Keratinocyte (primary cell): ENCODE results near the gene CMSS1. TPM values are rescaled to one million over a fixed set of nuclear protein-coding genes. Genes with fewer than 3 reads are reported as not detected.

ENCODE experiments used
- DNase-seq: peaks from one replicate; pipeline ENCODE4 v3.0.0-alpha.2; 2011; ENCODE audit warnings: low read depth, missing footprints, low spot score
- FAIRE-seq: peaks from 2 replicates; lab custom pipeline; 2011; peaks lifted over from hg19 to GRCh38; lab: Jason Lieb, UNC
- H2AFZ ChIP-seq: 2 replicates; pipeline ENCODE4 v1.6.0; 2012; ENCODE audit warnings: low read length, control low read depth, inconsistent platforms; ENCODE audit not compliant: control insufficient read depth
- H3K27ac ChIP-seq: 2 replicates; pipeline ENCODE4 v1.5.1; 2011; ENCODE audit warnings: low read length; ENCODE audit not compliant: control insufficient read depth, insufficient read depth
- H3K27me3 ChIP-seq: 3 replicates; pipeline ENCODE4 v1.6.0; 2011; ENCODE audit warnings: low read length; ENCODE audit not compliant: control insufficient read depth, insufficient read depth; ENCODE audit errors: extremely low read depth
- H3K36me3 ChIP-seq, 2 experiments: 2 replicates in 1 of 2; 3 replicates in 1 of 2; pipeline ENCODE4 v1.5.1; 2011; ENCODE audit warnings: low read length in 2 of 2, mild to moderate bottlenecking in 1 of 2; ENCODE audit not compliant: control insufficient read depth in 2 of 2, insufficient read depth in 2 of 2; ENCODE audit errors: extremely low read depth in 1 of 2
- H3K4me1 ChIP-seq: 3 replicates; pipeline ENCODE4 v1.5.1; 2011; ENCODE audit warnings: low read length; ENCODE audit not compliant: control insufficient read depth, insufficient read depth; ENCODE audit errors: extremely low read depth
- H3K4me2 ChIP-seq: 3 replicates; pipeline ENCODE4 v1.6.0; 2011; ENCODE audit warnings: low read depth, low read length; ENCODE audit not compliant: control insufficient read depth, insufficient read depth; ENCODE audit errors: extremely low read depth
- H3K4me3 ChIP-seq, 3 experiments: fragments of 200-600 bp in 1 of 3; sonication (generic) in 1 of 3; 2 replicates in 2 of 3; 3 replicates in 1 of 3; pipeline ENCODE4 v1.5.1; 2011 to 2016; ENCODE audit warnings: low read length in 3 of 3, mild to moderate bottlenecking in 3 of 3, control low read depth in 2 of 3, inconsistent platforms in 1 of 3, low read depth in 1 of 3, mixed read lengths in 1 of 3, mixed run types in 1 of 3, moderate library complexity in 1 of 3; ENCODE audit not compliant: control insufficient read depth in 2 of 3, insufficient read depth in 2 of 3; ENCODE audit errors: extremely low read depth in 1 of 3
- H3K79me2 ChIP-seq: 2 replicates; pipeline ENCODE4 v1.6.0; 2012; ENCODE audit warnings: low read length; ENCODE audit not compliant: control insufficient read depth, insufficient read depth
- H3K9ac ChIP-seq: 3 replicates; pipeline ENCODE4 v1.6.0; 2011; ENCODE audit warnings: low read length; ENCODE audit not compliant: control insufficient read depth, insufficient read depth; ENCODE audit errors: extremely low read depth
- H3K9me1 ChIP-seq: 3 replicates; pipeline ENCODE4 v1.6.0; 2011; ENCODE audit warnings: low read length; ENCODE audit not compliant: control insufficient read depth, insufficient read depth; ENCODE audit errors: extremely low read depth
- H3K9me3 ChIP-seq: 2 replicates; pipeline ENCODE4 v1.5.1; 2012; ENCODE audit warnings: low read depth, low read length; ENCODE audit not compliant: control insufficient read depth
- H4K20me1 ChIP-seq: 3 replicates; pipeline ENCODE4 v1.6.0; 2011; ENCODE audit warnings: low read length; ENCODE audit not compliant: control insufficient read depth, insufficient read depth; ENCODE audit errors: extremely low read depth
- EZH2 ChIP-seq: IDR thresholded peaks from one replicate; pipeline ENCODE4 v1.6.1; 2012; ENCODE audit warnings: inconsistent platforms, mild to moderate bottlenecking, low read length, moderate library complexity
- dilution Hi-C: fragments of 300-500 bp; cut with MboI; formaldehyde crosslinking; loops from one replicate; pipeline ENCODE4 v1.7.0; 2020; ENCODE audit warnings: low sequenced_read_pairs; ENCODE audit not compliant: extremely low pct_ligation_motif_present
- polyA plus RNA-seq, 5 experiments: library from polyadenylated mRNA; depleted of rRNA in 3 of 5; stranded (reverse) in 3 of 5; stranded (forward) in 1 of 5; unstranded in 1 of 5; fragments of >200 nt; gene quantifications; 1 replicate in 1 of 5; 2 replicates in 3 of 5; 3 replicates in 1 of 5; pipeline versions ENCODE4 v1.2.1 to v1.2.3, GENCODE V29; 2011 to 2012; ENCODE audit warnings: missing spikeins in 2 of 5, low read depth in 1 of 5, low replicate concordance in 1 of 5
- TF ChIP-seq, protein P1 (sequence below), 3 experiments: IDR thresholded peaks in 1 of 3; conservative IDR thresholded peaks in 1 of 3; optimal IDR thresholded peaks in 1 of 3; 2 replicates in 2 of 3; 3 replicates in 1 of 3; pipeline versions ENCODE3 to v1.5.1; 2011; ENCODE audit warnings: low read length in 3 of 3, mild to moderate bottlenecking in 3 of 3, moderate library complexity in 2 of 3, control low read depth in 1 of 3, inconsistent platforms in 1 of 3; ENCODE audit not compliant: insufficient read depth in 2 of 3; ENCODE audit errors: extremely low read depth in 1 of 3

The CMSS1 gene
- polyA plus RNA-seq, 1 donor (not counting 4 experiments of a cell fraction or from before 2014, with no cell fraction given), result 37.2 TPM

DNA sequence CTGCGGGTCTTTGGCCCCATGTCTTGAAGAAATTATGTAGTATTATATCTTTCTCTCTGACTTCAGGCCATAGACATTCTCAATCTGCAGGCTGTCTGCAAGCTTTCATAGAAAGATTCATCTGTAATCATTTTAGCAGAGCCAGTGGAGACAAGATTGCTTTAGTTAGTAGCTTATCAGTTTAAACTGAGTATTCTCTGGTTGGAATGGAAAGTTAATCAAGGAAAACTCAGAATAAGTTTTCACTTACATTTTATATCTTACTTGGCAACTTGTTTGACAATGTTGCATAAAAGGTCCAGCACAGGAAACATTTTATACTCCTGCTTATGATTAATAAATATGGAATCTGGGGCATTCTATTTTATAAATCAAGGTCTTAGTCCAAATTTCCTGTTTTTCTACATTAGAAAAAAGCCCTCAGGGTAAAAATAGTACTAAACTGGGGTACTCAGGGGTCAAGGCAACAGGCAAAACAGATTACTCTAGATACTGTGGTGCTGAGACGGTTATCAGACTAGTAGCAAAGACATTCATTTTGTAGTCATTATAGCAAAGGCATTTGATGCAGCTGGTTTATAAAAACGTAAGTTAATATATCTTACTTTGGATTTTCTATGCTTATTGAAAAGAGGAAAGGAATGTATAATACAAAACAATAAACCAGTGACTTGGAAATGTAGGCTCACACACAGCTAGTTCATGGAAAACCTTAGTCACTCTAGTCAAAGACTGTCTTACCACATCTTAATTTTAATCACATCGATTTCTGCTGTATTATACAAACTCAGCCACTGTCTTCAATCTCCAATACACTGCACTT, 341.9 kb downstream of the CMSS1 start:
- Histone ChIP-seq H3K9ac (no peak overlapping the region), H3K4me3 (no peak overlapping the region), H3K4me1 (peaks cover 15% of the 10 kb centered on the region), H3K9me3 (no peaks in the 10 kb centered on the region), H3K79me2 (no peaks in the 10 kb centered on the region), H3K9me1 (no peaks in the 10 kb centered on the region), H3K4me2 (peak overlapping the region; percentile 9), H4K20me1 (no peaks in the 10 kb centered on the region), H2AFZ (no peak overlapping the region), H3K27ac (no peak overlapping the region), H3K27me3 (no peaks in the 10 kb centered on the region), H3K36me3 (no peaks in the 10 kb centered on the region)
- dilution Hi-C loops, result no loop called here
- TF ChIP-seq, protein P1, sequence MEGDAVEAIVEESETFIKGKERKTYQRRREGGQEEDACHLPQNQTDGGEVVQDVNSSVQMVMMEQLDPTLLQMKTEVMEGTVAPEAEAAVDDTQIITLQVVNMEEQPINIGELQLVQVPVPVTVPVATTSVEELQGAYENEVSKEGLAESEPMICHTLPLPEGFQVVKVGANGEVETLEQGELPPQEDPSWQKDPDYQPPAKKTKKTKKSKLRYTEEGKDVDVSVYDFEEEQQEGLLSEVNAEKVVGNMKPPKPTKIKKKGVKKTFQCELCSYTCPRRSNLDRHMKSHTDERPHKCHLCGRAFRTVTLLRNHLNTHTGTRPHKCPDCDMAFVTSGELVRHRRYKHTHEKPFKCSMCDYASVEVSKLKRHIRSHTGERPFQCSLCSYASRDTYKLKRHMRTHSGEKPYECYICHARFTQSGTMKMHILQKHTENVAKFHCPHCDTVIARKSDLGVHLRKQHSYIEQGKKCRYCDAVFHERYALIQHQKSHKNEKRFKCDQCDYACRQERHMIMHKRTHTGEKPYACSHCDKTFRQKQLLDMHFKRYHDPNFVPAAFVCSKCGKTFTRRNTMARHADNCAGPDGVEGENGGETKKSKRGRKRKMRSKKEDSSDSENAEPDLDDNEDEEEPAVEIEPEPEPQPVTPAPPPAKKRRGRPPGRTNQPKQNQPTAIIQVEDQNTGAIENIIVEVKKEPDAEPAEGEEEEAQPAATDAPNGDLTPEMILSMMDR (optimal IDR thresholded peaks at IDR 0.05 in 1 of 3, IDR thresholded peaks at IDR 0.05 in 1 of 3, conservative IDR thresholded peaks at IDR 0.05 in 1 of 3; ENCODE audit: extremely low read depth in 1 of 3, insufficient read depth in 2 of 3, low read length in 3 of 3), result no peak
- TF ChIP-seq EZH2, result no peak
- FAIRE-seq (no peak), DNase-seq (no peak)

DNA sequence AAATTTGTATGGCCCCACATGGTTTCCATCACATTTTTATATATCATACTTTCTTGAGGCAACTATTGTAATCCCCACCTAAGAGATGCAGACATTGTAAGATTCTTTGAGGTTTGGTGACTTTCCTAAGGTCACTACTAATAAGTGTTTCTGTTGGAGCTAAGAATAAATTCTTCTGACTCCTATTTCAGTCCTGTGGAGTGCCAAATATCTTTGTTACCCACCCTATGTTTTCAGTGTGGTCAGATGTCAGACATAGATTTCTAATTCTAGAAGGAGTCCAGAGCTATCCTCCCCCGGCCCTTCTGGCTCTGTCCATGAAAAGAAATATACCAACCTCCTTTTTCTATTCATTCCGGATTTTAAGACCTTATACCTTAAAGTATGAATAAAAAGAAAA, 342.9 kb downstream of the CMSS1 start:
- no peaks in the 10 kb centered on the region for H3K36me3 ChIP-seq
- dilution Hi-C loops, result no loop called here
- no peaks in the 10 kb centered on the region for H3K27me3 ChIP-seq
- no peaks in the 10 kb centered on the region for H3K9me3 ChIP-seq
- H3K4me3 ChIP-seq, result no peak overlapping the region
- FAIRE-seq, result no peak
- H4K20me1 ChIP-seq, result no peaks in the 10 kb centered on the region
- no peak for DNase-seq
- no peaks in the 10 kb centered on the region for H3K9me1 ChIP-seq
- no peak overlapping the region for H2AFZ ChIP-seq
- no peak overlapping the region for H3K9ac ChIP-seq
- peaks cover 15% of the 10 kb centered on the region for H3K4me1 ChIP-seq
- TF ChIP-seq, protein P1 (optimal IDR thresholded peaks at IDR 0.05 in 1 of 3, IDR thresholded peaks at IDR 0.05 in 1 of 3, conservative IDR thresholded peaks at IDR 0.05 in 1 of 3; ENCODE audit: extremely low read depth in 1 of 3, insufficient read depth in 2 of 3, low read length in 3 of 3), result no peak
- no peak for TF ChIP-seq EZH2
- no peaks in the 10 kb centered on the region for H3K79me2 ChIP-seq
- H3K27ac ChIP-seq, result no peak overlapping the region
- no peak overlapping the region for H3K4me2 ChIP-seq
